HepG2 (cell line): ENCODE measurements around the gene ALDH1A2. TPM values are rescaled to one million over a fixed set of nuclear protein-coding genes. Genes with fewer than 3 reads are reported as not detected.

Source experiments
- ATAC-seq: fragments of 200-7000 bp; cut with Tn5 transposase; 3 replicates; pipeline ENCODE4 v1.9.1; 2020; ENCODE audit warnings: mild to moderate bottlenecking, moderate library complexity
- BruUV-seq: library from RNA; stranded (reverse); fragments of 400-500 nt; replicated peaks from 2 replicates; lab custom pipeline; 2021; lab: Mats Ljungman, UMichigan
- CTCF ChIA-PET: fragments of 300-600 bp; formaldehyde crosslinking; extraction: SDS; loops from one replicate; lab custom pipeline; 2021; ENCODE audit warnings: low total read pairs, inconsistent platforms, low intra/inter-chr PET ratio; lab: Yijun Ruan, JAX
- POLR2A ChIA-PET: fragments of 350-600 bp; sonication (Branson Sonifier 250); formaldehyde crosslinking; loops from one replicate; lab custom pipeline; 2020; ENCODE audit warnings: antibody characterized with exemption, inconsistent platforms; lab: Yijun Ruan, JAX
- DNase-seq: peaks from one replicate; pipeline ENCODE4 v3.0.0-alpha.2; 2015; ENCODE audit warnings: low spot score
- FAIRE-seq: peaks from 3 replicates; lab custom pipeline; 2011; peaks lifted over from hg19 to GRCh38; lab: Jason Lieb, UNC
- H2AFZ ChIP-seq: one replicate; pipeline ENCODE4 v1.6.1; 2011; ENCODE audit warnings: low read length, inconsistent platforms
- H3K27ac ChIP-seq: fragments of 300-600 bp; 3 replicates; pipeline ENCODE4 v1.8.0; 2011; ENCODE audit warnings: mixed run types, mild to moderate bottlenecking, mixed read lengths, low read length, inconsistent platforms; ENCODE audit not compliant: insufficient read depth; ENCODE audit errors: extremely low read length
- H3K27me3 ChIP-seq, 2 experiments: fragments of 200-600 bp in 1 of 2; 2 replicates in 1 of 2; 3 replicates in 1 of 2; pipeline versions ENCODE4 v1.6.0 to v1.8.0; 2011; ENCODE audit warnings: low read length in 2 of 2, mild to moderate bottlenecking in 2 of 2, moderate library complexity in 2 of 2, inconsistent platforms in 1 of 2; ENCODE audit not compliant: insufficient read depth in 2 of 2, control insufficient read depth in 1 of 2
- H3K36me3 ChIP-seq, 2 experiments: fragments of 200-600 bp in 1 of 2; replicated peaks in 1 of 2; 2 replicates in 1 of 2; 3 replicates in 1 of 2; pipeline versions ENCODE4 v1.5.1 to v1.8.0; 2011; ENCODE audit warnings: low read length in 2 of 2, inconsistent platforms in 1 of 2; ENCODE audit not compliant: insufficient read depth in 2 of 2, control insufficient read depth in 1 of 2
- H3K4me1 ChIP-seq: 2 replicates; pipeline ENCODE4 v1.5.1; 2012; ENCODE audit warnings: low read length, inconsistent platforms; ENCODE audit not compliant: insufficient read depth
- H3K4me2 ChIP-seq: 2 replicates; pipeline ENCODE4 v1.6.0; 2011; ENCODE audit warnings: low read depth, low read length, inconsistent platforms
- H3K4me3 ChIP-seq, 3 experiments: fragments of 200-600 bp in 1 of 3; sonication (generic), shearing (Covaris generic) in 1 of 3; replicated peaks in 1 of 3; 2 replicates each; pipeline ENCODE4 v1.5.1; 2011 to 2016; ENCODE audit warnings: low read length in 3 of 3, inconsistent platforms in 2 of 3, low read depth in 2 of 3, mild to moderate bottlenecking in 2 of 3, control low read depth in 1 of 3, mixed read lengths in 1 of 3; ENCODE audit not compliant: insufficient read depth in 1 of 3
- H3K79me2 ChIP-seq: one replicate; pipeline ENCODE4 v1.6.1; 2011; ENCODE audit warnings: low read length, inconsistent platforms; ENCODE audit not compliant: insufficient read depth
- H3K9ac ChIP-seq: 2 replicates; pipeline ENCODE4 v1.6.0; 2011; ENCODE audit warnings: mild to moderate bottlenecking, low read depth, low read length, inconsistent platforms; ENCODE audit not compliant: insufficient read depth
- H3K9me3 ChIP-seq: 2 replicates; pipeline ENCODE4 v1.5.1; 2012; ENCODE audit warnings: mild to moderate bottlenecking, low read length
- H4K20me1 ChIP-seq: 2 replicates; pipeline ENCODE4 v1.6.0; 2011; ENCODE audit warnings: inconsistent platforms, mild to moderate bottlenecking, low read length, moderate library complexity; ENCODE audit not compliant: insufficient read depth
- CBX1 ChIP-seq: IDR thresholded peaks from one replicate; pipeline ENCODE4 v1.6.1; 2016; ENCODE audit warnings: antibody characterized with exemption, low read depth
- DMTF1 ChIP-seq: sonication (generic); formaldehyde crosslinking; IDR thresholded peaks from 2 replicates; pipeline ENCODE4 v1.4.0; 2020; ENCODE audit warnings: mild to moderate bottlenecking, missing genetic modification reagents
- ETS1 ChIP-seq: sonication (generic); formaldehyde crosslinking; IDR thresholded peaks from 2 replicates; pipeline ENCODE4 v1.4.0; 2020; ENCODE audit warnings: missing genetic modification reagents
- MEIS2 ChIP-seq: sonication (generic); formaldehyde crosslinking; IDR thresholded peaks from 2 replicates; pipeline ENCODE4 v1.9.0; 2021; ENCODE audit warnings: mild to moderate bottlenecking, missing genetic modification reagents
- NCOA1 ChIP-seq: sonication (generic); formaldehyde crosslinking; IDR thresholded peaks from 2 replicates; pipeline ENCODE4 v1.9.0; 2021; ENCODE audit warnings: missing genetic modification reagents
- NFKB2 ChIP-seq: sonication (generic); formaldehyde crosslinking; IDR thresholded peaks from 2 replicates; pipeline ENCODE4 v1.4.0; 2020; ENCODE audit warnings: missing genetic modification reagents, borderline replicate concordance
- RBM39 ChIP-seq: fragments of 200-400 bp; formaldehyde crosslinking; IDR thresholded peaks from one replicate; pipeline ENCODE4 v1.6.1; 2018; ENCODE audit warnings: antibody characterized with exemption, mild to moderate bottlenecking, low read depth, low read length; ENCODE audit not compliant: poor library complexity, severe bottlenecking
- SALL2 ChIP-seq: sonication (generic); formaldehyde crosslinking; IDR thresholded peaks from 2 replicates; pipeline ENCODE4 v1.8.1; 2023; ENCODE audit warnings: mild to moderate bottlenecking, missing genetic modification reagents, inconsistent platforms
- SP4 ChIP-seq: sonication (generic); formaldehyde crosslinking; IDR thresholded peaks from 2 replicates; pipeline ENCODE4 v1.8.1; 2023; ENCODE audit warnings: mild to moderate bottlenecking, missing genetic modification reagents
- TFDP1 ChIP-seq: IDR thresholded peaks from 2 replicates; pipeline ENCODE4 v1.6.1; 2016; ENCODE audit warnings: missing compliant biosample characterization, missing genetic modification reagents, borderline replicate concordance
- ZBTB34 ChIP-seq: sonication (generic); formaldehyde crosslinking; IDR thresholded peaks from 2 replicates; pipeline ENCODE4 v1.8.0; 2022; ENCODE audit warnings: mild to moderate bottlenecking, missing genetic modification reagents
- ZFP90 ChIP-seq: sonication (generic); formaldehyde crosslinking; IDR thresholded peaks from 2 replicates; pipeline ENCODE4 v1.8.0; 2022; ENCODE audit warnings: missing genetic modification reagents, mild to moderate bottlenecking, inconsistent platforms, borderline replicate concordance
- ZNF263 ChIP-seq: sonication (generic); formaldehyde crosslinking; IDR thresholded peaks from 2 replicates; pipeline ENCODE4 v1.4.0; 2020; ENCODE audit warnings: missing genetic modification reagents
- ZNF691 ChIP-seq: sonication (generic); formaldehyde crosslinking; IDR thresholded peaks from 2 replicates; pipeline ENCODE4 v1.4.0; 2020; ENCODE audit warnings: missing genetic modification reagents, low read depth, mild to moderate bottlenecking, borderline replicate concordance
- ZNF775 ChIP-seq: sonication (generic); formaldehyde crosslinking; IDR thresholded peaks from 2 replicates; pipeline ENCODE4 v1.4.0; 2020; ENCODE audit warnings: missing genetic modification reagents, mild to moderate bottlenecking, moderate library complexity, borderline replicate concordance
- WGBS: methylation state at CpG from one replicate; pipeline ENCODE4 v1.1.6; 2017; ENCODE audit warnings: low lambda C conversion rate; 5-methylcytosine and 5-hydroxymethylcytosine counted together
- in situ Hi-C: cut with HindIII; loops from 2 replicates; pipeline ENCODE4 v1.10.0; 2017; ENCODE audit warnings: low pct_unique_long_range_greater_than_20kb; ENCODE audit not compliant: extremely low pct_ligation_motif_present
- intact Hi-C: fragments of 100-400 bp; cut with micrococcal nuclease; formaldehyde crosslinking; loops from one replicate; pipeline ENCODE4 v1.10.0; 2022; ENCODE audit not compliant: unreplicated experiment
- polyA plus RNA-seq, 8 experiments: library from polyadenylated mRNA; depleted of rRNA in 3 of 8; stranded (reverse) in 7 of 8; unstranded in 1 of 8; fragments of >200 nt; fragmentation: Illumina TruSeq in 4 of 8; extraction: Trizol in 4 of 8; gene quantifications; 2 replicates each; pipeline versions ENCODE4 v1.2.1 to v1.2.3, GENCODE V29; 2011 to 2016; ENCODE audit warnings: low read depth in 4 of 8, missing spikeins in 1 of 8, mixed read lengths in 1 of 8; ENCODE audit not compliant: insufficient read depth in 1 of 8
- total RNA-seq, 5 experiments: library from RNA; depleted of rRNA; stranded (reverse); fragments of >200 nt; fragmentation: Illumina TruSeq; extraction: Trizol; gene quantifications; 2 replicates each; pipeline ENCODE4 v1.2.3, GENCODE V29; 2016; ENCODE audit warnings: low read depth in 1 of 5

The ALDH1A2 gene
- total and polyA plus RNA-seq, 2 of the 13 experiments (the other 11 are each of a cell fraction or from before 2014, with no cell fraction given): 0.64 to 0.90 TPM

- DNase-seq (peak; percentile 1), FAIRE-seq (no peak)
- POLR2A ChIA-PET: no interaction called here
- TF ChIP-seq ZBTB34 (no peak), RBM39 (no peak), CBX1 (peak; percentile 31), SP4 (CRISPR knock-in tag) (0 out of 2 replicates have a peak, but pooled peaks have one; percentile 36), SALL2 (CRISPR knock-in tag) (0 out of 2 replicates have a peak, but pooled peaks have one; percentile 41), ZFP90 (CRISPR knock-in tag) (no peak), MEIS2 (CRISPR knock-in tag) (peak; percentile 30; the same call in 1 of the 2 replicates), ZNF263 (peak; percentile 45; the same call in 1 of the 2 replicates), ZNF775 (CRISPR knock-in tag) (no peak), TFDP1 (peak; percentile 65; the same call in 1 of the 2 replicates), ZNF691 (0 out of 2 replicates have a peak, but pooled peaks have one; percentile 47), DMTF1 (CRISPR knock-in tag) (no peak), NCOA1 (CRISPR knock-in tag) (no peak), NFKB2 (CRISPR knock-in tag) (peak; percentile 52; the same call in 1 of the 2 replicates), ETS1 (no peak)
These were observed 744 bp upstream of the ALDH1A2 start for GRCh38 chr15:58066042-58066867.

More at GRCh38 chr15:58066042-58066867, 744 bp upstream of the ALDH1A2 start:
- H3K27ac ChIP-seq: no peak overlapping the region
- no peaks in the 10 kb centered on the region for H3K9me3 ChIP-seq
- WGBS: 12% methylated on average over 18 of the region's 59 CpGs
- intact Hi-C loops: loop anchor here (1.0 kb wide), 1 partner anchor 97 kb away; no protein-coding TSS in a partner anchor
- H2AFZ ChIP-seq: no peak overlapping the region
- H3K4me2 ChIP-seq: peak overlapping the region; percentile 73
- peak overlapping the region; percentile 40 to 75 (median 43); a peak in 4 of 6 replicates for H3K4me3 ChIP-seq
- ATAC-seq: peak; percentile 100
- no peaks in the 10 kb centered on the region for H3K79me2 ChIP-seq
- in situ Hi-C loops: loop anchor here (5.0 to 10.0 kb wide), 3 partner anchors 119 to 321 kb away; no protein-coding TSS in a partner anchor
- CTCF ChIA-PET: interaction anchor here (1.2 kb wide), 1 partner anchor 116 kb away, joined by 3 read pairs; no protein-coding TSS in a partner anchor
- H3K36me3 ChIP-seq: no peaks in the 10 kb centered on the region
- H3K9ac ChIP-seq: peak overlapping the region; percentile 29; the same call in 1 of the 2 replicates
- peaks cover 5% of the 10 kb centered on the region; the same call in 1 of the 2 replicates for H3K4me1 ChIP-seq
- no TSS peak for BruUV-seq
- peaks cover 0 to 16% of the 10 kb centered on the region in 2 experiments; a peak in 2 of 5 replicates for H3K27me3 ChIP-seq
- no peaks in the 10 kb centered on the region for H4K20me1 ChIP-seq
